HG03354 (cell line): ENCODE results near the gene KDM5D.

Source experiments
- ATAC-seq: cut with Tn5 transposase; IDR thresholded peaks from one replicate; pipeline ENCODE4 v1.9.1; 2021; ENCODE audit warnings: mild to moderate bottlenecking; ENCODE audit not compliant: unreplicated experiment, poor library complexity, severe bottlenecking

Gene KDM5D

DNA sequence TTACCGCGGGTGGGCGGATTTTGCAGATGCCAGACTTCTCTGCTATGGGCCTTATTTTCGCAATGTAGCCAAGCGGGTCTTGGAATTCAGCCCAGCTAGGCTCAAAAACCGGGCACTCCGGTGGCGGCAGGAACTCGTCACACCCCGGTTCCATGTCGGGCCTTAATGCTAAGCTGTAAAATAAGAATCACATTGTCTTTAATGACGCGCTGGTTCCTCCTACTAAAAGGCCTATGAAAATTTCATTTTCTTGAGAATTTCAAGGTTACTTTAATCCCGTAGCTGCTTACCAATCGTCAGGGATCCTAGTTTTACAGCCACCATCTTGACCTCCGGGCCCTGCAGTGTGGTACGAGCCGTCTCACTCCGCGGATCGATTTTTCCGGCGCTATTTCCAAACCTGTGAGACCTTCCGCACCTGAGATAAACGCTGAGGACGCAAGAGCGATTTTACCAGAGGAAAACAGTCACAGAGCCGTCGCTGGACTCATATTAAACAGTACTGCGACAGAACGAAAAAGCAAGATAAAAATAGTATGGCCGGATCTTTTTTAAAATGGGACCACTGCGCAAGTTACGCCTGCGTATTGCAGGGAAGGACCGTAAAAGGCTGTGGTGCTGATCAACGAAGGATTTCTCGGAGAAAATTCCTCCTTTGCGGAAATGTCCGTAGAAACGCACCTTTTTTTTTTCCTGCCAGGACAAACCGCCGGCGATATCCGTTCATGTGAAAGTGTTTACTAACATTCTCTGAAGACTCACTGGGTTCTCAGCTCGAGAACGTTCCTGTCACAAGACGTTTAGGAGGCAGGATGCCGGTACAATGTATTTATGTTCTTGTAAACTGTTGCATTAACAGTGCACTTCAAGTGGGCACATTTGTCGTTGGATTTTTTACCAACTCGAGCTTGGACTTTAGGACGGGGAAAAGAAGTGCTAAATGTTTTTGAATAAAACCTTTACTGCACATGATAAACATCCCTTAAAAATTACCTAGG, at the start of gene KDM5D:
Gene KDM5D (minus strand): TSS at position 346 of the 998 bp plus-strand sequence. CDS start 192 bp downstream, at position 154.
- ATAC-seq = no peak

DNA sequence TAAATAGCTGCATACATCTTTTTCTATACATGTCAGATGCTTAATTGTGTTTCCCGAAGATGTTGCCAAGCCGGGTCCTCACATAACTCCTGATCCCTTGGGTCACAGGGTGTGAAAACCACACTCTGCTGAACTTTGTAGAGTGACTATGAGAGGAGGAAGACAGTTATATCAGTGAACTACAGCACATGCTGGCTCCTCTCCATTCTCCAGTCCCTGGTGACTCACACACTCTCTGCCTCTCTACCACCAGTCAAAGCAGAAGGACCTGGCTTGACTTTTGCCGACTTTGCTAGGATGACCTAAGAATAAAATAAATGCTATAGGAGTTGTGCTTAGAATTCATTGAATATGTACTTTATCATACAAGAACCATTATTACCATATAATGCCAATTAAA, 23.8 kb upstream of the KDM5D start:
- ATAC-seq = no peak

DNA sequence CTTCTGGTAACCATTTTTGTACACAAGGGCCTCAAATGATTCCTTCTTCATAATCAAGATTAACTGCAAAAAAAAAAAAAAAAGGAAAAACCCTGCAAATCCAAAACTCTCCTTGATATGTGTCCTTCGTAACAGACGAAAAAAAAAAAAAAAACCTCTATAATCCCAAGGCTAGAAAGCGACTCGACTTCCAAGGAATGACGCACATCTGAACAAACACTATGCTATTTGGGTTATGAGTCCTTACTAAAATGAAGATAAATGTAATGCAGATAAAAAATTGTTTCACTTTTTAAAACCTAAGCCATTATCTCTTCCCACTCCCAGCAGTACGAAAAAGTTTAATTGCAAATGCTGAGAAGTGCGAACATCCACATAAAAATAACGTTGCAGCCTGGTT, 1.2 kb downstream of the KDM5D start:
- no peak for ATAC-seq

DNA sequence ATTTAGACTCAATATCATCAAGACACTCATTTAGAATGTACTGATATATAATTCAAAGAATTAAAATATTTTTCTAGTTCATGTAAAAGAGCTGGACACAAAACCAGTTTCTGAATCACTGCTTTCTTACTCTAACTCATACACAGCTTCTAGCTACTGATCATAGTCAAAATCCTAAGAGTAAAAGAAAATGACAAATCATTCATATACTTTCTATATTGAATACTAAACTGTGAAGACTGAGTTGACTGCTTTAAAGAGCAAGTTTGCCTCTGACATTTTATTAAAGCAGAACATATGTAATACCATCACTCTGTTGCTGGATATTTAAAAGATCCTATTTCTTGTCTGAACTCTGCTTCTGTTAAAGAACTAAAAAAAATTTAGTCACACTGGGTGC, 2.4 kb downstream of the KDM5D start:
- no peak for ATAC-seq

DNA sequence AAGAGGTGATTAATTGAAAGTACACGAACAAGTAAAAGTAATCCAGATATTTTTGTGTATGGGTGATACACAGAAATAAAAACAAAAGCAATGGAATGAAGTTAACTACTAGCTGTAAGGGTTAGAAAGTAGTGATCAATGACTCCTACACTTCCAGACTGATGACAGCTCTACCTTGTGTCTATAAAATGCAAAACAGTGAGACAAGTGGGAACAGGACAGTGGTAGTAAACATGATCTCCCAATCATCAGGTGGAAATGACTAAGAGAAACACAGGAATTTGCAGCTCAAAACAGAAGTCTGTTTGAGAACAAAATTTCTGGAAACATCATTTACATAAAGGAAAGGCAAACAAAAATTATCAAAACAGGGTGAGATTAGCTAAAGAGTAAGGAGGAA, 10.1 kb downstream of the KDM5D start:
- ATAC-seq = no peak

DNA sequence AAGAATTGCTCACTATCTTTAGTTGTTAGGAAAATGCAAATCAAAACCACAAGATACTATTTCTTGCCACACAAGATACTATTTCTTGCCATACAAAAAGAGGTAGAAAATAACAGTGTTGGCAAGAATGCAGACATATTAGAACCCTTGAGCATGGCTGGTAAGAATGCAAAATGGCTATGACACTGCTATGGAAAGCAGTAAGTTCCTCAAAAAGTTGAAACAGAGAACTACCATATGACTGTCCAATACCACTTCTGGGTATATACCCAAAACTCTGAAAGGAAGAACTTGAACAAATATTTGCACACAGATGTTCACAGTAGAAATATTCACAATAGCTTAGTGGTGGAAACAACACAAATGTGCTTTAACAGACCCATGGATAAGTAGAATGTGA, 26.6 kb downstream of the KDM5D start:
- no peak for ATAC-seq

DNA sequence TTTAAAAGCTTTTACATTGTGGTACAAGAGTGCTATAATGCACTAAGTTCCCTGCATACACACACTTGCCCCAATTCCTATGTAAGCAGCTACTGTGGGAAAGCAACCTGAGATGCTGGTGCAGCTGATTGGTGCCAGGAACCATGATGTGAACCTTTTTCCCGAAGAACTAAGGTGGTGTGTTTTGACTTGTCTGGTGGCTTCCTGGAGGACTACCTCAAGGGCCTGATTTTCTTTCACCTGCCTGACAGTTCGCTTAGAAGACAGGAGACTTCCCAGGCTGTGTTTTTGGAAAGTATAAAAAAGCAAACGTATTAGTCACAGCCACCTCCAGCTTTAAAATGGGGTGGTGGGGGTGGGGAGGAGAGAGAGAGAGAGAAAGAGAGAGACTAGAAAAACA, 27.4 kb downstream of the KDM5D start:
- no peak for ATAC-seq

DNA sequence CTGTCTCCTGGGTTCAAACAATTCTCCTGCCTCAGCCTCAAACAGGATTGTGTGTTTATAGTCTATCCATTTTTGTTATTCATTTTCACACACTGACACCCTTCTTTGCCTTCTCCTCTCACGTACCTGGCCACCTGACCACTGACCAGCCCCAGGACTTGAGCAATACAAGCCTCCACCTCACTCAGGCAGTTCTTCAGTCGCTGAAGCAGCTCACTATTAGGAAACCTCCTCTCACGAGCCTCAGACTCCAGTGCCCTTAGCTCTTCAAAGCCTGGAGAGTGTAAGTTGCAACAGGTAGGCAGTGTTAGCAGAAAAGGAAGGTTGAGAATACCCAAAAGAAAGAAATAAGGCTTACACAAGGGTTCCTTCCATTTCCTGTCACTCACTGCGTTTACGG, 29.3 kb downstream of the KDM5D start:
- no peak for ATAC-seq

DNA sequence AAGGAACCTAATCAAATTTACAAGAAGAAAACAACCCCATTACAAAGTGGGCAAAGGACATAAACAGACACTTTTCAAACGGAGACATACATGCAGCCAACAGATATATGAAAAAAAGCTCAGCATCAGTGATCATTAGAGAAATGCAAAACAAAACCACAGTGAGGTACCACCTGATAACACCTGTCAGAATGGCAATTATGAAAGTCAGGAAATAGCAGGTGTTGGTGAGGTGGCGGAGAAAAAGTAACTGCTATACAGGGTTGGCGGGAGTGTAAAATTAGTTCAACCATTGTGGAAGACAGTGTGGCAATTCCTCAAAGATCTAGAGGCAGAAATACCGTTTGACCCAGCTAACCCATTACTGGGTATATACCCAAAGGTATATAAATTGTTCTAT, 31.1 kb downstream of the KDM5D start:
- ATAC-seq = no peak

DNA sequence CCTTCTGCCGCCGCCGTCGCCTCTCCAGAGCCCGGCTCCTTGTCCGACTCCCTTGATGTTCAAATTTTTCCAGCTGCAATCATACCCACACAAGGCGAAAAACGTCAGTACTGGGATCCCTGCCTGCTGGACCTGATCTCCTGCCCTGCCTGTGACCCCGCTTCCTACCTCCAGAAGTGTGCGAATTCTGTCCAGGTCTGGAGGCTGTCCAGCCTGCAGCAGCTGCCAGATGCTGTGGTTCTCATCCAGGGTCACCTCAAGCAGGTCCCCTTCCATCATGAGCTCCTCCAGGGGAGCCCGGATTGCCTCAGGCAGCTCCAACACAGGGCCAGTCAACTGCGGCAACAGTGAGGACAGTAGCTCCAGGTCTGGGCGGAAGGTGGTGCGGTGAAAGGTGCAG, 38.3 kb downstream of the KDM5D start:
- ATAC-seq = no peak

DNA sequence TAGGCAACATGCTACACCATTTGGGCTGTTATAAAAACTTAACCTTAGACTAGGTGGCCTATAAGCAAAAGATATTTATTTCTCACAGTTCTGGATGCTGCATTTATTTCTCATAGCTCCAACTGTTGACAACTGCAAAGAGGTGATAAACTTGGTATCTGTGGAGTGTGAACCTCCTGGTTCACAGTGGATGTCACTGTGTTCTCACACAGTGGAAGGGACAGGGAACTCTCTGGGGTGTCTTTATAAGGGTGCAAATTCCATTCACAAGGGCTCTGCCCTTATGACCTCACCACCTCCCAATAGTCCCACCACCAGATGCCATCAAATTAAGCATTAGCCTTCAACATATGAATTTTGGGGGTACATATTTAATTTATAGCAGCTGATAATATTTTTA, 46.0 kb downstream of the KDM5D start:
- no peak for ATAC-seq

DNA sequence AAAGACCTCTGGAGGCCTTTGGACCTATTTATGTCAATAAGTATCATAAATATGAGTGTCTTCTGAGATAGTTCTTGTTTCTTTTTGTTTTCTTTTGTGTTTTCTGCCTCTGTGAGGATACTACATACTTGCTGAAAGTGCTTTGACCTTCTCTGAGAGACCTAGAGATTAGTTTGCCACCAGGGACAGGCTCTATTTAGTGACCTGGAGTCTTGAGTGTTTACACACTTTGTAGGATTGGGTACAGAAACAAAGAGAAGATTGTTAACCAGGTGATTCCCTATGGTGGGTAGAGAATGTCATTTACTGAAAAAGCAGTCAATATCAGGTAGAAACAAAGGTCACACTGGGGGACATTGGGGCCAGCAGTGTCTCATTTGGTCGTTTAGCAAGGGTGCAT, 63.7 kb downstream of the KDM5D start:
- ATAC-seq = no peak
